Activated CD4-positive, alpha-beta T cell treated with anti-CD3 and anti-CD28 coated beads for 36 hours (primary cell): ENCODE data around the gene PSENEN. TPM values are rescaled to one million over a fixed set of nuclear protein-coding genes. Genes with fewer than 3 reads are reported as not detected.

Experiments
- ATAC-seq: fragments of 200-7000 bp; cut with Tn5 transposase; one replicate; pipeline ENCODE4 v1.10.0; 2021; ENCODE audit warnings: mild to moderate bottlenecking, moderate library complexity
- CTCF ChIA-PET: fragments of 350-600 bp; sonication (Branson Sonifier 250); formaldehyde crosslinking; loops from one replicate; lab custom pipeline; 2021; ENCODE audit warnings: antibody characterized with exemption; lab: Charles Lee
- POLR2A ChIA-PET: fragments of 350-600 bp; sonication (Branson Sonifier 250); formaldehyde crosslinking; loops from one replicate; lab custom pipeline; 2021; ENCODE audit warnings: antibody characterized with exemption, inconsistent platforms; lab: Charles Lee
- DNase-seq: peaks from one replicate; pipeline ENCODE4 v3.0.0-alpha.2; 2020
- H3K27ac Mint-ChIP-seq: one replicate; pipeline ENCODE4 v1.8.0; 2021; ENCODE audit warnings: mixed read lengths
- H3K27me3 Mint-ChIP-seq: one replicate; pipeline ENCODE4 v1.8.0; 2021; ENCODE audit warnings: mixed read lengths
- H3K36me3 Mint-ChIP-seq: one replicate; pipeline ENCODE4 v1.8.0; 2021; ENCODE audit warnings: low read depth, mixed read lengths
- H3K4me1 Mint-ChIP-seq: one replicate; pipeline ENCODE4 v1.8.0; 2021; ENCODE audit warnings: mixed read lengths
- H3K4me3 Mint-ChIP-seq: one replicate; pipeline ENCODE4 v1.8.0; 2021; ENCODE audit warnings: mild to moderate bottlenecking, moderate library complexity, mixed read lengths
- H3K9me3 Mint-ChIP-seq: one replicate; pipeline ENCODE4 v1.8.0; 2021; ENCODE audit warnings: low read depth, mixed read lengths
- intact Hi-C, 2 experiments: fragments of 100-400 bp; cut with DNase I in 1 of 2; cut with micrococcal nuclease in 1 of 2; formaldehyde crosslinking; loops; one replicate each; pipeline versions ENCODE4 v1.14.2 to v1.15.1; 2022 to 2024; cut with DNase I, micrococcal nuclease
- total RNA-seq, 2 experiments: library from RNA; stranded (reverse); gene quantifications; one replicate each; pipeline ENCODE4 v1.2.3, GENCODE V29; 2021

The PSENEN gene
- total RNA-seq, 2 experiments from 2014 or later: 36.0 to 37.9 TPM

DNA sequence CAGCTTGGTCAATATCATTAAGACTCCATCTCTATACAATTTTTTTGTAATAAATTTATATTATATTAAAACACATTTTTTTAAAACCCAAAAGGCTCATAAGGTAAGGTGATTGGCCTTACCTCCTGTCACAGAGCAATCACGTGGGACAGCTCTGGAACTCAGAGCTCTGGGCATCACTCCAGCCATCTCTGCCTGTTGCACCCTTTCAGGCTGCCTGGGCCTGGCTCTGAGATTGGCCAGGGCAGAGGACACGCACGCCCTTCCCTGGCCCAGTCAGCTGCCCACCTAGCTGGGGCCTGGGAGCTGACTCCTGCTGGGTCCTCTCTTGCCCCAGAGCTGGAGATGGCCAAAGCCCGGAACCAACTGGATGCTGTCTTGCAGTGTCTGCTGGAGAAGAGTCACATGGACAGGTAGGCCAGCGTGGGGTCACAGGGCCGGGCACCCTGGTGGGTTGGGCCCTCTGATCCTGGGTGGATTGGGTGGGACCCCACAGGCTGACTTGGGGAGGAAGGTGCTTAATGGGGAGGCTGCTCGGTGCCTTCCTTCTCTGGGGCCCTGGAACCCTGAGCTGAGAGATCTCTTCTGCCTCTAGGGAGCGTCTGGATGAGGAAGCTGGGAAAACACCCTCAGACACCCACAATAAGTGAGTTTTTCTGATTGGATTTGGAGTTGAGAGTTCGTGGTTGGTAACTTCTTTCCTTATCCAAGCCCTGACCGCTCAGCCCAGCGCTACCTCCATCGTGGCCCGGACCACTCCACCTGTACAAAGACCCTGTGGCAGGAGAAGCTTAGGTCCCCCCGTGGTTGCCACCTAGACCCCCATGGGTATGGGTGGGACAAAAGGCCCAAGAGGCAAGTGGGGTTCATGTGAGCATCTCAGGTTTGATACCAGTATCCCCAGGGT, 6.6 kb downstream of the PSENEN start:
- ATAC-seq (no peak), DNase-seq (no peak)
- Mint-ChIP-seq H3K27ac (no peak overlapping the region), H3K9me3 (no peaks in the 10 kb centered on the region), H3K4me3 (no peak overlapping the region), H3K27me3 (peaks cover 4% of the 10 kb centered on the region), H3K4me1 (peaks cover 28% of the 10 kb centered on the region), H3K36me3 (peaks cover 9% of the 10 kb centered on the region)
- ChIA-PET POLR2A (no interaction called here), CTCF (interaction anchor here (0.8 to 1.1 kb wide), 4 partner anchors 12 to 128 kb away, joined by 3 to 4 read pairs (median 3); no protein-coding TSS in a partner anchor)
- intact Hi-C loops: no loop called here

- ChIA-PET POLR2A (no interaction called here), CTCF (interaction anchor here (0.8 to 1.0 kb wide), 3 partner anchors 12 to 58 kb away, joined by 3 to 4 read pairs (median 3); no protein-coding TSS in a partner anchor)
- DNase-seq (no peak), ATAC-seq (no peak)
- Mint-ChIP-seq H3K9me3 (no peaks in the 10 kb centered on the region), H3K4me3 (no peak overlapping the region), H3K36me3 (peaks cover 8% of the 10 kb centered on the region), H3K27ac (no peak overlapping the region), H3K4me1 (peaks cover 28% of the 10 kb centered on the region), H3K27me3 (peaks cover 4% of the 10 kb centered on the region)
- intact Hi-C loops: no loop called here
Measured at GRCh38 chr19:35752746-35753350, 7.4 kb downstream of the PSENEN start.

DNA sequence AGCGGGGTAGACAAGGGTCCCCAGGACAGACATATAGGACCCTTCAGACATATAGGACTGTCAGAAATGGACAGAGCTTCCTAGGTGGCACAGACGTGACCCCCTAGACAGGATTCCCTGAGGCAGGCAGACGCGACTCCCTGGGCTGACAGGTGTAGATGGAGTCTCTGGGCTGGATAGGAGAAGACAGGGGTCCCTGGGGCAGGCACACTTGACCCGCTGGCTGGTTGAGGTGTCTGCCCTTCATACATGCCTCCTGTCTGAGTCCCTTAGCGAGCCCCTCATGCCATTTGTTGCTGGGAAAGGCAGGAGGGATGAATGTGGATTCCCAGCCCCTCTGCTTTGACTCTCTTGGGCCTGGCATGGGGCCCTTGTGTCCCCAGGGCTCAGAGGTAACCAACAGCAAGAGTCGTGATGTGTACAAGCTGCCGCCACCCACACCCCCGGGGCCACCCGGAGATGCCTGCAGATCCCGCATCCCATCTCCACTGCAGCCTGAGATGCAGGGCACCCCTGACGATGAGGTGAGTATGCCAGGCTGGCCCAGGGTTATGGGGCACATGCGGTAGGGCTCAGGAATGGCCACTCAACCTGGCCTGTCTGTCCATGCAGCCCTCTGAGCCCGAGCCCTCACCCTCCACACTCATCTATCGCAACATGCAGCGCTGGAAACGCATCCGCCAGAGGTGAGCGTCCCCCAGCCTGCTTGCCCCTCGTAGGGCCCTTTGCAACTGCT, 8.4 kb downstream of the PSENEN start:
- Mint-ChIP-seq H3K4me1 (peaks cover 25% of the 10 kb centered on the region), H3K9me3 (no peaks in the 10 kb centered on the region), H3K36me3 (peaks cover 6% of the 10 kb centered on the region), H3K4me3 (no peak overlapping the region), H3K27me3 (peaks cover 4% of the 10 kb centered on the region), H3K27ac (no peak overlapping the region)
- no peak for ATAC-seq
- POLR2A ChIA-PET: no interaction called here
- CTCF ChIA-PET: no interaction called here
- intact Hi-C loops: no loop called here
- no peak for DNase-seq

DNA sequence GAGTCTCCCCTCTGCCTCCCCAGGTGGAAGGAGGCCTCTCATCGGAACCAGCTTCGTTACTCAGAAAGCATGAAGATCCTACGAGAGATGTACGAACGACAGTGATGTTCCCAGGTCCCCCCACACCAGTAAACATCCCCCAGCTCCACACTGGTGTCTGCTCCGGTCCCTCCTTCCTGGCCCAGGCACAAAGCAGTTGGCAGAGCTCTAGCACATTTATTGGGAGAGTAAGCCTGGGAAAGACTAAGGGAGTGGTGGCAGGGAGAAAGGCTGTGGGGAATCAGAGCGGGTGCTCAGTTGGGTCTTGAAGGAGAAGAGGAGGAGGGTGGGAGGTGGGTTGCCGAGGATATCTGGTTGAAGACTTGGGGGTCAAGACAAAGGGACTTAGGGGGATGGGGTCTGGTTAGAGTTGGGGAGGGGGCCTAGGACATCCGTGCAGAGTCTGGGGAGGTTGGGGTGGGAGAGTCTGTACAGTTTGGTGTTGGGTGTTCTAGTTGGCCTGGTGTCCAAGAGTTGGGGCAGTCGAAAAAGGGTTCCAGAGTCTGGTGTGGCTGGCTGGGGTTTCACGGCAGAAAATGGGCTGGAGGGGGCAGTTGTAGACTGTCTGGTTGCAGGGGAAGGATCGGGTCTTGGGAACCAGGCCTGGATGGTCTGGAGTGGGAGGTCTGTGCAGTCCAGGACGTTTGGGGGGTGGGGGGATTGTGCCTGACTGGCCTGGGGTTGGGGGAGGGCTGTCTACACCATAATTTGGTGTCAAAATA, 9.1 kb downstream of the PSENEN start:
- CTCF ChIA-PET: no interaction called here

GRCh38 chr19:35755131-35755549, 9.7 kb downstream of the PSENEN start:
- Mint-ChIP-seq H3K36me3 (peaks cover 15% of the 10 kb centered on the region), H3K9me3 (no peaks in the 10 kb centered on the region), H3K4me3 (no peak overlapping the region), H3K27me3 (peaks cover 4% of the 10 kb centered on the region), H3K4me1 (peaks cover 26% of the 10 kb centered on the region), H3K27ac (no peak overlapping the region)
- POLR2A ChIA-PET: no interaction called here
- ATAC-seq (no peak), DNase-seq (no peak)
- CTCF ChIA-PET: no interaction called here
- intact Hi-C loops: no loop called here

More for the DNA sequence above, 9.1 kb downstream of the PSENEN start:
- no peak overlapping the region for H3K4me3 Mint-ChIP-seq
- peaks cover 10% of the 10 kb centered on the region for H3K36me3 Mint-ChIP-seq
- intact Hi-C loops: no loop called here
- peaks cover 29% of the 10 kb centered on the region for H3K4me1 Mint-ChIP-seq
- ATAC-seq (no peak), DNase-seq (no peak)
- H3K27ac Mint-ChIP-seq: no peak overlapping the region
- H3K9me3 Mint-ChIP-seq: no peaks in the 10 kb centered on the region
- H3K27me3 Mint-ChIP-seq: peaks cover 4% of the 10 kb centered on the region
- POLR2A ChIA-PET: no interaction called here

- peaks cover 21% of the 10 kb centered on the region for H3K36me3 Mint-ChIP-seq
- ATAC-seq (no peak), DNase-seq (peak; percentile 77)
- H3K27me3 Mint-ChIP-seq: peaks cover 4% of the 10 kb centered on the region
- H3K9me3 Mint-ChIP-seq: no peaks in the 10 kb centered on the region
- peak overlapping the region; percentile 33 for H3K27ac Mint-ChIP-seq
- intact Hi-C loops: no loop called here
- peaks cover 29% of the 10 kb centered on the region for H3K4me1 Mint-ChIP-seq
- POLR2A ChIA-PET: no interaction called here
- CTCF ChIA-PET: no interaction called here
- H3K4me3 Mint-ChIP-seq: peak overlapping the region; percentile 55
Measured at GRCh38 chr19:35755550-35756376, 10.3 kb downstream of the PSENEN start.

- peaks cover 4% of the 10 kb centered on the region for H3K27me3 Mint-ChIP-seq
Measured at GRCh38 chr19:35756377-35757230, 11.2 kb downstream of the PSENEN start, which contains the start of gene HSPB6. TSS of gene HSPB6 (minus strand) at chr19:35757029. CDS start at chr19:35757008, 21 bp downstream.

GRCh38 chr19:35757231-35757748, 11.8 kb downstream of the PSENEN start:
- H3K4me3 Mint-ChIP-seq: peak overlapping the region; percentile 85
- H3K27me3 Mint-ChIP-seq: peaks cover 4% of the 10 kb centered on the region
- intact Hi-C loops: loop anchor here in 1 of 2 experiments (1.0 kb wide), 1 partner anchor 15 kb away; the partner anchor contains the start of gene IGFLR1
- no peaks in the 10 kb centered on the region for H3K9me3 Mint-ChIP-seq
- peaks cover 29% of the 10 kb centered on the region for H3K4me1 Mint-ChIP-seq
- peaks cover 29% of the 10 kb centered on the region for H3K36me3 Mint-ChIP-seq
- POLR2A ChIA-PET: interaction anchor here (1.0 to 1.3 kb wide), 2 partner anchors 9 to 44 kb away, joined by 3 to 5 read pairs; partner anchors contain the start of gene LIN37
- CTCF ChIA-PET: interaction anchor here (1.1 to 1.6 kb wide), 2 partner anchors 9 to 15 kb away, joined by 3 to 5 read pairs; partner anchors contain the start of genes IGFLR1 and LIN37
- peak overlapping the region; percentile 91 for H3K27ac Mint-ChIP-seq
- ATAC-seq (peak; percentile 12), DNase-seq (peak; percentile 70)

More at GRCh38 chr19:35756377-35757230, 11.2 kb downstream of the PSENEN start, which contains the start of gene HSPB6:
- H3K27ac Mint-ChIP-seq: peak within 1 kb of the TSS; percentile 91
- no peak for ATAC-seq
- ChIA-PET POLR2A (interaction anchor here (1.0 to 1.3 kb wide), 2 partner anchors 8 to 43 kb away, joined by 3 to 5 read pairs; partner anchors contain the start of gene LIN37), CTCF (interaction anchor here (0.6 to 1.6 kb wide), 3 partner anchors 8 to 16 kb away, joined by 3 to 5 read pairs (median 3); partner anchors contain the start of genes IGFLR1 and LIN37)
- DNase-seq: no peak
- peaks cover 29% of the 10 kb centered on the region for H3K4me1 Mint-ChIP-seq
- no peaks in the 10 kb centered on the region for H3K9me3 Mint-ChIP-seq
- peak within 1 kb of the TSS; percentile 85 for H3K4me3 Mint-ChIP-seq
- H3K36me3 Mint-ChIP-seq: peaks cover 24% of the 10 kb centered on the region
- intact Hi-C loops: loop anchor here in 1 of 2 experiments (1.0 kb wide), 1 partner anchor 14 kb away; the partner anchor contains the start of gene IGFLR1
